DMS53 treated with DMSO at 0.1 percent for 48 hours (cell line): ENCODE data around the gene ZBTB47.

Experiments used
- DNase-seq: peaks from one replicate; lab custom pipeline; 2025; ENCODE audit not compliant: unreplicated experiment; lab: John Stamatoyannopoulos, UW

ZBTB47 gene

GRCh38 chr3:42652611-42653302 is 740 bp upstream of the ZBTB47 start:
- DNase-seq, result peak; percentile 10

GRCh38 chr3:42653303-42653559 is 266 bp upstream of the ZBTB47 start:
- no peak for DNase-seq

- no peak for DNase-seq
Measured at GRCh38 chr3:42654331-42655201, 1.1 kb downstream of the ZBTB47 start.

GRCh38 chr3:42655331-42655888 is 1.9 kb downstream of the ZBTB47 start:
- DNase-seq, result no peak

- no peak for DNase-seq
Measured at GRCh38 chr3:42655980-42656679, 2.6 kb downstream of the ZBTB47 start.

GRCh38 chr3:42656680-42657610 is 3.4 kb downstream of the ZBTB47 start:
- DNase-seq, result no peak

GRCh38 chr3:42657675-42658074 is 4.2 kb downstream of the ZBTB47 start:
- DNase-seq, result no peak

- no peak for DNase-seq
Measured at GRCh38 chr3:42658091-42658770, 4.7 kb downstream of the ZBTB47 start.

GRCh38 chr3:42658771-42659390 is 5.4 kb downstream of the ZBTB47 start:
- no peak for DNase-seq

- no peak for DNase-seq
Measured at GRCh38 chr3:42659451-42660130, 6.1 kb downstream of the ZBTB47 start.

GRCh38 chr3:42660131-42660715 is 6.7 kb downstream of the ZBTB47 start:
- DNase-seq, result no peak

- DNase-seq, result no peak
Measured at GRCh38 chr3:42660898-42661297, 7.4 kb downstream of the ZBTB47 start.

- DNase-seq, result no peak
Measured at GRCh38 chr3:42661593-42662022, 8.1 kb downstream of the ZBTB47 start.

GRCh38 chr3:42662037-42662812 is 8.7 kb downstream of the ZBTB47 start:
- DNase-seq, result no peak

GRCh38 chr3:42662813-42663535 is 9.5 kb downstream of the ZBTB47 start:
- no peak for DNase-seq

GRCh38 chr3:42663581-42664437 is 10.3 kb downstream of the ZBTB47 start:
- DNase-seq, result no peak
